Renal cortex interstitium (tissue), 11 donors: ENCODE data around the gene TMEM108. TPM values are rescaled to one million over a fixed set of nuclear protein-coding genes. Genes with fewer than 3 reads are reported as not detected.
A peak's percentile ranks its signal among the peaks of the same experiment; 100 is the strongest.

Experiments
- DNase-seq, 11 donors: peaks; one replicate each; pipeline ENCODE4 v3.0.0-alpha.2; 2013; ENCODE audit warnings: low read depth in 9 of 11, low spot score in 4 of 11; ENCODE audit errors: extremely low read depth in 1 of 11
- polyA plus RNA-seq, 3 donors: library from polyadenylated mRNA; unstranded; fragments of 120-200 nt; gene quantifications; one replicate each; pipeline ENCODE4 v1.2.1, GENCODE V29; 2013; ENCODE audit not compliant: insufficient read length in 3 of 3

Gene TMEM108
- polyA plus RNA-seq, 3 donors = 1.9 to 2.4 (median 2.0) TPM

DNA sequence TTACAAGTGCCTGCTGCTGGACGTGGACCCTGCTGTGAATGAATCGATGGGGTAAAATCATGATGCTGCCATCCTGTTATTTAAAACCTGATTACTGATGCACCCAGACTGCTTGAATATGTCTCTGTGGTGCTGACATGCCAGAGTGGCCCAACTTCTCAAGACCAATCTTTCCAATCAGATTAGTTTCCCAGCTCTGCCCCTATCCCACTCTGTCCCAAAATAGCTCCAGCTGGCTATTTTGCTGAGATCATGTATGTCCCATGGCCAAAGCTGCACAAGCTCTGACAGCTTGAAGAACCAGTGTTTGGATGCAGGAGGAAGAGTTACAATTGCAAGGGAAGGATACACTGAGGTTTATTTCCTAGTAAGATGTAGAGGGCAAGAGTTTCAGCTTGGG, 153.6 kb downstream of the TMEM108 start:
- no peak for DNase-seq

DNA sequence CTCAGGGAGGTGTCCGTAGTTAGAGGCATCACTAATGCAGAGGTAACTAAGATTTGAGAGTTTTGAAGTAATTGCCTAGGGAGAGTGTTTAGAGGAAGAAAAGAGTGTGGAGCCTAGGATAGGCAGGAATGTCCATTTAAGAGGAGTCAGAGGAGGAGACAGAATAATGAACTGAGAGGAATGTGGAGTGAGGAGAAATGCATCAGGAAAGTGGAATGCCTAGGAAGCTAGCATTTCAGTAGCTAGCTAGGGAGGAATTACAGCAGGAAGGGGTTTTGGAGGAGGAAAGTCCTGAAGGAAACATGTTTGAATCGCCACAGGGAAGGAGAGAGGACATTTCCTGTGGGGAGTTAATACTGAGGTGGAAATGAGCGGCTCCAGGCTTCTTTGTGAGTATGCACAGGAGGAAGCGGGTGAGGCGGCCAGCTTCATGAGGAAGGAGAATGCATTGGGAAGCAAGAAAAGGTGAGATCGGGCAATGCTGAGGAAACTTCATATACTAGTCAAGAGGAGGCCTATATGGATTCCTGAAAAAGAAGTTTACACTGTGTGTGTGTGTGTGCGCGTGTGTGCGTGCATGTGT, 154.3 kb downstream of the TMEM108 start:
- no peak for DNase-seq

DNA sequence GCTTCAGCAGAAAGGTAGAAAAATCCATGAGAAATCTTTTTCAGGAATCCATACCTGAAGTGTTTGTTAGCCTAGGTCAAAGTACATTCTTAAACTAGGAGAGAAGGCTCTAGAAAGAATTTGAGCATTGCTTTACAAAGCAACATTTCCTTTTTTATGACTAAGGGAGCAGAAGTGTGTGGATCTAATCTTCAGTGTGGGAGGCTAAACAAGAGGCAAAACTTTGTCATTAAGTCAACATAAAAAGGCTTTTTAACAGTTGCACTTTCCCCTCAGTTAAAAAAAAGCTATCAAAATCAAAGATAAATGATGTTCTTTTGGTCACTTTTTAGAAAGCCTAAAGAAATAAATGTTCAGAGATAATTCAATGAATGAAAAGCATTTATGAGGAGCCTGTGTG, 154.8 kb downstream of the TMEM108 start:
- DNase-seq = no peak

DNA sequence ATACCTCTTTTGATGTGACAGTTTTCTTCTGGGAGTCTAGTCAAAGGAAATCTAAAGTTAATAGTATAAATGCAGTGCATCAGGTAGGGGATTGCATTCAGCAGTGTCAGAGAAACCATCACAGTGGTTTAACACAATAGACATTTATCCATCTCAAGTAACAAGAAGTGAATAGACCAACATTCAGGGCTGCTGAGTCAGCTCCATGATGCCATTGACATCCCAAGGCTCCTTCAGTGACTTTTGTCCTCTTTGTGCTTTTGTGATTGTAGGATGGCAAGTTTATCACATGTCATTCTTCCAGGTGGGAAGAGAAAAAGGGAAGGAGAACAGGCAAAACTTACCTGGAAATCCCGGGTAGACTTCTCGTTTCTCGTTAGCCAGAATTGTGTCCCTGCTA, 158.3 kb downstream of the TMEM108 start:
- DNase-seq = no peak

DNA sequence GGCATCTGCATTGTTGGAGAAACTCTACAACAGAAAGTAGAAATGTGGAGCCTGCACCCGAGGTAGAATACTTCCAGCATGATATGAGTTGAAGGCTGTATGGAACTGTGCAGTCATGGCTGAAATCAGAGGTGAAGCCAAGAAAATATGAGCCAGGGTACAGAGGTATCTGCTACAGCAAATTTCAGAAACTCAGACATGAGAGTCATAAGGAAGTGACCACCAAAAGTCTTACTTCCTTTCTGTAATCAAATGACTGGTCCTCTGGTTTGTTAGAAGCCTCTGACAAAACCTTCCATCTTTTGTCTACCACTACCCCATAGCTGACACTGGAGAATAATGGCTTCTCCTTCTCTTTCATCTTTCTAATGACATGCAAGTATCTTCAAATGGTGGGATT, 159.4 kb downstream of the TMEM108 start:
- no peak for DNase-seq

DNA sequence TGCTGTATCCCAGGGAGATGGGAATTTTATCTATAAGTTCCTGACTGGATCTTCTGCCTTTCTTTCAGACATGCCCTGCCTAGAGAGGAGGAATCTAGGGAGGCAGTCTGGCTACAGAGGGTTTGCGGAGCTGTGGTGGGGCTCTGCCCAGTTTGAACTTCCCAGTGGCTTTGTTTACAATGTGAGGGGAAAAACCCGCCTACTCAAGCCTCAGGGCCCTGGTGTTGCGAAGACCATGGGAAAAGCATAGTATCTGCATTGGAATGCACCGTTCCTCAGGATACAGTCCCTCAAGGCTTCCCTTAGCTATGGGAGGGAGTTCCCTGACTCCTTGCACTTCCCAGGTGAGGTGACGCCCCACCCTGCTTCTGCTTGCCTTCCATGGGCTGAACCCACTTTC, 168.7 kb downstream of the TMEM108 start:
- DNase-seq = no peak

DNA sequence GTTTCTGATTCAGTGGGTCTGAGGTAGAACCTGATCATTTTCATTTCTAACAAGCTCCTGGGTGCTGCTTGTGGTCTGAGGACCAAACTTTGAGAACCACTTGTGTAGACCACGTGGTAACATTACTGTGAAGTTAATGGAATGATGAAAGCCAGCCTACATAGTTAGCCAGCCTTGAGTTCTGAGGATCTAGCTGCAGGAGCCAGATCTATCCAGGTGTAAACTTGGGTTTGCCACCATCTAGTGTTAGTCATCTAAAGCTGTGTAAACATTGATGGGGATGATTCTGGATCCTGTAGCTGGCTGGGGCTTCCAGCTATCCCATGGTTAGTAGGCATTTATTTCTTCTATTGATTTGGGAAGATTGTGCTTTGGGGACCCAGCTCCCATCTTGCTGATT, 170.0 kb downstream of the TMEM108 start:
- no peak for DNase-seq

DNA sequence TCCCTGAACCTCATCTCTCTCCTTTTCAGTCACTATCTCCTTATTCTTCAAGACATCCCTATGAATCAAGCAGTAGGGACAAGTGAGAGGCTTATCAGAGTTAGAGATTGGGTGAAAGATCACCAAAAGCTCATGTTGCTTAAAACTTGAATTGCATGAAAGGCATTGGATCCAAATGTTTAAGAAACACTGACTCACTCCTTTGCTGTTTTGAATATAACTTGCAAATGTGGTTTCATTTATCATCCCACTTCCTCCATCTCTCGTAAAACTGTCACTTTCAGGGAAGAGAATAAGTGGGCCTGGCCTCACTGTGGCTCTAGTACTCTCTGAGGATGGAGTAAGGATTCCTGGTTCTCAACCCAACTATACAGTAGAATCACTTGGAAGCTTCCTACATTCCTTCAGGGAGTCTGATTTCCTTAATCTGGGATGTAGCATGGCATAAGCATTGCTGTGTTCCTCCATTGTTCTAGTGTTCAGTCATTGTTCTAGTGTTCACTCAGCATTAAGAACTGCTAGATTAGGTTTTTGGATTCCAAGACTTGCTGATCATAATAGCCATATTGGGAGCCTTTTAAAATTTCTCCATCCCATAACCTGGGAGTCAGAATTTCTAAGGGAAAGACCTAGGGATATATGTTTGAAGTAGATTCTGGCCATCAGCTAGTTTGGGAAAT, 171.8 kb downstream of the TMEM108 start:
- no peak for DNase-seq

DNA sequence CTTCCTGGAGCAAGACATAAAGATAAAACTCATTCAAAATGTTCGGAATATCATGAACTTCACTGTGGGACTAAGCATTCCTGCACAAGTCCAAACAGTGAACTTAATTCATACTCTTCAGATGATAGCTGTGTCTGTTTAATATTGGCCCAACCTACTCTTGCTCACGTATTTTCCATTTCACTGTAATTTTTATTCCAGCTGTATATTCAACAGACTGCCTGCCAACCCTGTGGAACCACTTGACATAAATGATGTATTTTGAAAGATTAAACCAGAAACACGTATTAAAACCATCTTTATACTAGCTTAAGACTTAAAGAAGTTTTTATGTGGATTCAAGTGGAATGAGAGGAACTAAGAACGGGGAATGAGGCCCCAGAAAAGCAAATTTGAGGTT, 172.5 kb downstream of the TMEM108 start:
- DNase-seq = no peak

DNA sequence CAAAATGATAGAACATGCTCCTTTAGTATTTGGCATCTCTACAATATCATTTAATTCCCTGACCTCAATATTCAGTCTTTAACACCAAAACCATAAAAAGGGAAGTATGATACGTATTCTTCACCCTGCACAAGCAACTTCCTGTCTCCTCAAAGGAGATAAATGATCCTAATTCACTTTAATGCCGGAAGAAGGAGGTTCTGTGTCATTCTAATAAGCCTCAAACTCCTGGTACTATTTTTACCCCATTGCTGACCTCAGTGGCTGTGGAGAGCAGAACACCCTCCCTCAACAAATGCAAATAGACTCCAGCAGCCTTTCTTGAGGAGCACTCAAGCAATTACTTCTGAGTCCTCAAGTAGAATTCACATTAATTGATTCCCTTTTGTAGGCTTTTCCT, 173.3 kb downstream of the TMEM108 start:
- peak in 1 of 11 donors; percentile 4 for DNase-seq

DNA sequence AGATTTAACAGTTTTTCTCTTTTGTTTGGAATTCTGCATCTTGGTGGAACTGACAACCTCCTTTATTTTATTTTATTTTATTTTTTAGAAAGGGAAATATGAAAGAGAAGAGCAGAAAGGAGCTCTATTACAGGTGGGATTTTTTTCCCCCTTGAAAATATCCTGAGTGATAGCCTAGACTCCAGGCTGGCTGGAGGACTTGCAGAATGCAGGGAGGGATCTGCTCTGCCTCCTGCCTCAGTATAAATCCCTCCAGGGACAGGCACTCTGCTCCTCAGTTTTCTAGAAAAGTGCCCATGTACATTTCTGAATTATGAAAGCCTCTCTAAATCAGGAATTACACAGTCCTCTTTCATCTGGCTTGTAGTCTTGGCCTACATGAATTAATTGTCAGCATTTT, 173.7 kb downstream of the TMEM108 start:
- no peak for DNase-seq

DNA sequence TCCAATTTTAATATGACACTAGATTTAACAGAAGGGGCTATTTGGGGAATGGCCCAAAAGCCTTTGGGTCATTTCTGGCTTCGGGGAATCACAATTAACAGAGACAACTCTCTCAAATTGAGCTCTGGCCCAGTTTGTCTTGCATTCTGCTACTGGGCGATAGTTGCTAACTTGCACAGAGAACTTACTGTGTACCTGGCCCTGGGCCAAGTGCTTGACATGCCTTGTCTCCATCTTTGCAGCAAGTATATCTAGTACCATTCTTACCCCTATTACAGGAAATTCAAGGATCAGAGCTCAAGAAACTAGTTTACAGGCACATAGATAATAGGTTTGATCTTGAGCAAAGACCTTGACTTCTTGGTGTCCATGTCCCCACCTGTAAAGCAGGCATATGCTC, 175.7 kb downstream of the TMEM108 start:
- no peak for DNase-seq

DNA sequence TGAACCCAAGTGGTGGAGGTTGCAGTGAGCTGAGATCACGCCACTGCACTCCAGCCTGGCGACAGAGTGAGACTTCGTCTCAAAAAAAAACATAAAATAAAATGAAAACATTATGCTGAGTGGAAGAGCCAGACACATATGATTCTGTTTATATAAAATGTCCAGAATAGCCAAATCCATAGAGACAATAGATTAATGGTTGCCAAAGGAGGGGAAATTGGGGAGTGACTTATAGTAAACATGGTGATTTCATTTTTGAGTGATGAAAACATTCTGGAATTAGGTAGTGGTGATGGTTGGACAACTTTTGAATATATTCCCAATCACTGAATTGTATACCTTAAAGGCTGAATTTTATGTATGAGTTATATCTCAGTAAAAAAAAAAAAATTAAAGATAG, 189.6 kb downstream of the TMEM108 start:
- no peak for DNase-seq

DNA sequence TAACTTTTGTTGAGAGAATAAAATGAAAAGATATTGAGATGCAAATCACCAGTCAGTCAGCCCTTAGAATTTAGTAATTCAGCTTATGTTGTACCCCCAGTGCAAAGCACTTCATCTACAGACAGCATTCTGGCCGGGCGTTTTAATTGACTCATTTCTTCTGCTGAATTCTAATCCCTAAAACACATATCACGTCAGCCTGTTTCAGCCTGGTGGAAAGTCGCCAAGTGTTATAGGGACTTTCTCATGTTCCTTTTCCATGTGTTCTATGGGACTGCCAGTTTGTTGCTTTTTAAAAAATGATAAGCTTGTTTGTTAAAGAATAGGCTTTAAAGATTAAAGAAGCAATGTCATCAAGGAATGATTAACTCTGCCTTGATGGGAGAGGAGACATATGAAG, 192.0 kb downstream of the TMEM108 start:
- no peak for DNase-seq

DNA sequence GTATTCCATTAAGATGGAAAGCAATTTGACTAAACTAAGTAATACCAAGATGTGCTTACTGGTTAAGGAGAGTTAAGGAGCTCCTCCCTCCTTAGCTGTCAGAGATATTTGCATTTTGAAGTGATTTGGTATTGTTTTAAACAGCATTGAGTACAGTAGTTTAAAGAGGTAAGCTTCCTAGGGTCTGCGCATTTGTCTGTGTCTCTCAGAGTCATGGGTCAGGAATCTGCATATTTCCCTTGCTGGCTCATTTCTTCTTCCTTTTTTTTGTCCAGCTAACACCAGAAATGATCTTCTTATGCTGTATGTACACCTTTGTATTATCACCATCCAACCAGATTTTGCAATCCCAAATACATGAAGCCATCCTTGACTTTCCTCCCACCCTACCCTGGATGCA, 198.7 kb downstream of the TMEM108 start:
- DNase-seq = no peak

DNA sequence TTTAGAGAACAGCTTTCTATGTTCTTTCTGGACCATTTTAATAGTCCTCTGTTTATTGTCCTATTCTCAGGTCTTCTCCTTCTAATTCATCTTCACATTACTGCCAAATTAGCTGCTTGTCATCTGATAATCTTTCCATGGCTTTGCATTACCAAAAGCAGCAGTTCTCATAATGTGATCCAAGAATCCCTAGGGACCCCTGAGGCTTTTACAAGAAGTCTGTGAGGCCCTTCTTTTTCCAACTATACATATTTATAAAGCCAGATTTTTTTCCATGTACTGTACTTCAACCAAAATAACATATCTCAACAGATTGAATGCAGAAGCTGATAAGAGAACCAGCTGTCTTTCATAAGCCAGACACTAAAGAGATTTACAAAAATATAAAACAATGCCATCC, 199.2 kb downstream of the TMEM108 start:
- DNase-seq = no peak

DNA sequence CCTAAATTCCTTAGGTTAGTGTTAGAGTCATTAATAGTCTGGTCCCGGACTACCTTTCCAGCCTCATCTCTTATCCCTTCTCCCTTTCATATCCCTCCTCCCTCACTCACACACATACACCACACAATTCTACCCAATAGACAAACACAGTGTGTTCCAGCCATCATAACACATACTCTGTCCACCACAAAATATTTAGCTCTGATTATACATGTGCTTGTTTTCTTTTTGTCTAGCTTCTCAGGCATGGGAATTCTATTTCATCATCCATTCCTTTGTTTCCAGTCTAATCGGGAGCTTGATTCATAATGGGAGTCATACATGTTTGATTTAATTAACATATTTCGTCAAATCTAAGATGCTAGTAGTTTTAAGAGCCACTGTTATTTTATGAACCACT, 199.8 kb downstream of the TMEM108 start:
- DNase-seq = no peak

DNA sequence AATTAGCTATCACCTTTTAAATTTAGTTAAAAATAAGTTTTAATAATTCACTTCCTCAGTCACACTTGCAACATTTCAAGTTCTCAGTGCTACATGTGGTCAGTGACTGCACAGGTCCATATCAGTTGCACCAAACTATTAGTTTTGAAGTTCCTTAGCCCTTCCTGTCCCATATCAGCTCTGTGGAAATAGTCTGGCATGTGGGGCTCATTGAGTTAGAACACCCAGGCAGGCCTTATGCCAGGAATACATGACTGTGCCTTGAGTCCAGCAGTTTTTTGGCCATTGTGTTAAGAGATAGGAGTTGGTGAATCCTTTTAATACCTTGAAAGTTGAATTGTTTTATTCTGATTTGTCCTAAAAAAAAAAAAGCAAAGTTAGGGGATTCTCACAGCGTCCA, 207.9 kb downstream of the TMEM108 start:
- no peak for DNase-seq

DNA sequence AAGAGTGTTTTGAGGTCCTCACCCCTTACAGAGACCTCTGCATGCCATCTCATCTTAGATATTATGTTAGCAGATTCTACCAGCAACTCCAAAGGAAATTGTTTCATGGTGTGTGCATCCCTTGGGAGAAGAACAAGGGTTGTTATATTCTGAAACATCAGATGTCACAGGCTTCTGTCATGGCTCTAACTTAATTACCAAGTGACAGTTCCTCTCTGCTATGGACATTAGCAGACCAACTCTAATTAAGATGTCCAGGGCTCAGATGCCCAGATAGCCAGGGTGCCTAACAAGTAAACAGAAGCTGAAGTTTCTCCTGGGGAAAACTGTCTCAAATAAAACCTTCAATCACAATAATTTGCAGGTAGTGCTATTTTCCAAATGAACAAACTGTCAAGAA, 208.6 kb downstream of the TMEM108 start:
- no peak for DNase-seq

DNA sequence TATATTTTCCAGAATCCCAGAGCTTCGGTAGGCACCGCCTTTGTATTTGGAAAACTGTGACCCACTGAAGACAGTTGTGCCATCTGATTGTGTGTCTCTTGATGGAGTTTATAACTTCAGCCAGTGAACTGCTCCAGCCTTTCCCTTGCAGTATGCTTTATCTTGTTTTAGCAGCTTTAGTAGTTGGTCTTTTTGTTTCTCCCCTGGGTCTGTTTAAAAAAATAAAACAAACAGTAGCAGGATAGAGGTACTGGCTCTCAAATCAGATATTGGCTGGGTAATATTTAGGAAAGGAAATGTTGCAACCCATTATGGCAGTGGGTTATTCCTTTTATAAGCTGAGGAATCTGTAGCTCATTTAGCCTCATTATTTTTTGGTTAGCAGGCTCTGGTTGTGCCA, 210.2 kb downstream of the TMEM108 start:
- no peak for DNase-seq

DNA sequence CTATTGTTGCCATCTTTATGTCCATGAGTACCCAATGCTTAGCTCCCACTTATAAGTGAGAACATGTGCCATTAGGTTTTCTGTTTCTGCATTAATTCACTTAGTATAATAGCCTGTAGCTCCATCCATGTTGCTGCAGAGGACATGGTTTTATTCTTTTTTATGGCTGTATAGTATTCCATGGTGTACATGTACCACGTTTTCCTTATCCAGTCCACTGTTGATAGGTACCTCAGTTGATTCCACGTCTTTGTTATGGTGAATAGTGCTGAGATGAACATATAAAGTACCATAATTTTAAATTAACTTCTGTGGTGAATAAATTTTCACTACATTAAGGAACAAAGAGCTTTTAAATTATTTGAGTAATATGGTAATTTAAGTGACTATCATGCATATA, 211.3 kb downstream of the TMEM108 start:
- DNase-seq = no peak
